Astrocyte (in vitro differentiated cells and primary cell): Measurements from ENCODE around the gene ZBTB11.
"Not testable (repeated sequence)": the region's sequence is repeated elsewhere in the genome, so short reads cannot be mapped to it uniquely, and the experiment has no call there.

Experiments used
- CTCF ChIP-seq: IDR thresholded peaks from 2 replicates; pipeline ENCODE4 v1.5.1; 2011; ENCODE audit warnings: low read depth, mild to moderate bottlenecking, inconsistent platforms, low read length, moderate library complexity; ENCODE audit not compliant: insufficient read depth
- EZH2 ChIP-seq: IDR thresholded peaks from 2 replicates; pipeline ENCODE4 v1.6.1; 2012; ENCODE audit warnings: mild to moderate bottlenecking, low read length, inconsistent platforms; ENCODE audit not compliant: insufficient read depth

- TF ChIP-seq CTCF, EZH2: not testable (repeated sequence)
Measured at GRCh38 chr3:101613014-101613413, 63.9 kb downstream of the ZBTB11 start.
